ENCODE measurements around the gene CSF1R.

Gene CSF1R

DNA sequence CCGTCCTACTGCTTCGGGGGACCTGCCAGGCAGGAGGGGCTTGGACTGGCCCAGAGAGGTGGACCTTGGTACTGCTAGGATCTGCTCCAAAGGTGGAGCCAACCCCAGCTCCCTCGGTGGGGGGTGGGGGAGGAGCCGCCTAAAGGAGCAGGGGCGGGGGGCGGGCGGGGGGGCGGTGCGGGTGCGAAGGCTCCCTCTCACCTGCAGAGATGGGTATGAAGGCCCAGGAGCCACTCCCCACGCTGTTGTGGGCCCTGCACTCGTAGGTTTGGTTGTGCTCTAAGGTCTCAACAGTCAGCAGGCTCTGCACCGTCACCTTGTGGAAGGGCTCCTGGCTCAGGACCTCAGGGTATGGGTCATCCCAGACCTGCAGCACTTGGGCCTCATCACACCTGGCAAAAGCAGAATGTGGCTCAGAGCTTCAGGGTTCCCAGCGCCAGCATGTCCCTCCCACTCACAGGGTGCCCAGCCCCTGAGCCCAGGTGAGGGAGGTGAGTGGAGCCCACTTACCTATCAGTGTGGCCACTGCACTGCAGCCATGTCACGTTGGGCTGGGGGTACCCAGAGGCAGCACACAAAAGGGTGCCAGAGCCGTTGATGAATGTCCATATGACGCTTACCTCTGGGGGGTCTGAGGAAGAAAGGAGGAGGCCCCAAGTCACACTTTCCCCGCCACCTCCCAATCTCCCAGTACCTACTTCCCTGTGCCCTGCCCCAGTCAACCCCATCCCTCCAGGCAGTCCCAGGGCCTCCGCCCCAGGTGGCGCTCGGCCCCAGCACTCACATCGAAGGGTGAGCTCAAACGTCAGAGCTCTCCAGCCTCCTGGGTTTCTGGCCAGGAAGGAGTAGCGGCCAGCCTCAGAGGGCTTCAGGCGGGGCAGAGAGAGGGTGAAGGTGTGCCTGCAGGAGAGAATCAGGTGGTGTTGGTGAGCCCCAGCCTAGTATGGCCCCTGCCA, 16.4 kb downstream of the CSF1R start:
- no peak for DNase-seq (ENCODE audit: low read depth)
- no peak overlapping the region for H3K4me3 ChIP-seq (replicated peaks; ENCODE audit: low read depth, low read length)
- TF ChIP-seq, protein P1, sequence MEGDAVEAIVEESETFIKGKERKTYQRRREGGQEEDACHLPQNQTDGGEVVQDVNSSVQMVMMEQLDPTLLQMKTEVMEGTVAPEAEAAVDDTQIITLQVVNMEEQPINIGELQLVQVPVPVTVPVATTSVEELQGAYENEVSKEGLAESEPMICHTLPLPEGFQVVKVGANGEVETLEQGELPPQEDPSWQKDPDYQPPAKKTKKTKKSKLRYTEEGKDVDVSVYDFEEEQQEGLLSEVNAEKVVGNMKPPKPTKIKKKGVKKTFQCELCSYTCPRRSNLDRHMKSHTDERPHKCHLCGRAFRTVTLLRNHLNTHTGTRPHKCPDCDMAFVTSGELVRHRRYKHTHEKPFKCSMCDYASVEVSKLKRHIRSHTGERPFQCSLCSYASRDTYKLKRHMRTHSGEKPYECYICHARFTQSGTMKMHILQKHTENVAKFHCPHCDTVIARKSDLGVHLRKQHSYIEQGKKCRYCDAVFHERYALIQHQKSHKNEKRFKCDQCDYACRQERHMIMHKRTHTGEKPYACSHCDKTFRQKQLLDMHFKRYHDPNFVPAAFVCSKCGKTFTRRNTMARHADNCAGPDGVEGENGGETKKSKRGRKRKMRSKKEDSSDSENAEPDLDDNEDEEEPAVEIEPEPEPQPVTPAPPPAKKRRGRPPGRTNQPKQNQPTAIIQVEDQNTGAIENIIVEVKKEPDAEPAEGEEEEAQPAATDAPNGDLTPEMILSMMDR (IDR thresholded peaks at IDR 0.05; ENCODE audit: low read length, missing control alignments), result no peak

DNA sequence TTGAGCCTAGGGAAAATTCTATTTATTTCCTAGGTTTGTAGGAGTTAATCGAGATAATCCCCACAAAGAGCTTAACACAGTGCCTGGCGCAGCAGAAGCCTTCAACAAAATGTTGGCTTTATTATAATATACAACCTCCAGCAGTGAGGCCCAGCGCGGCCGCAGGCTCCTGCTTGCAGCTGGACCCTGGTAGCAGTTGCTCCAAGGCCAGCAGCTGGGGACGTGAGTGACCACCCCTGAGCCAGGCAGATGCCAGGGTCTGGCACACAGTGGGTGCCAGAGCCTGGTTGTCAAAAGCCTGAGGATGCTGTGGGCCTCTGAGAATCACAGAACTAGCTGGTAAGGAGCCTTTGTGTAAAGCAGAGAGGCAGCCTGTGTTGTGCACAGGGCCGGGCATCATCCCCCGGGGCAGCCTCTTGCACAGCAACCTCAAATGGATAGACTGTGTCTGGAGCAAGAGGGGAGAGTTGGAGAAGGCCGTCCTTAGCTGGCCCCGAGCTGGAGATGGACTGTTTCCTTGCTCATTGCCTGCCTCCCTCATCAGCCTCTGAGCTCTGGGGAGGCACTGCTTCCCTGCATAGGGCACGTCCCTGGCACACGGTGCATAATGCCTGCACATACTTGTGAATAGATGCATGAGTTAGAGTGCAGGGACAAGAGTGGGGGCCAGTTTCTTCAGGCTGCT, 17.3 kb downstream of the CSF1R start:
- TF ChIP-seq, protein P1 (IDR thresholded peaks at IDR 0.05; ENCODE audit: low read length, missing control alignments), result no peak

DNA sequence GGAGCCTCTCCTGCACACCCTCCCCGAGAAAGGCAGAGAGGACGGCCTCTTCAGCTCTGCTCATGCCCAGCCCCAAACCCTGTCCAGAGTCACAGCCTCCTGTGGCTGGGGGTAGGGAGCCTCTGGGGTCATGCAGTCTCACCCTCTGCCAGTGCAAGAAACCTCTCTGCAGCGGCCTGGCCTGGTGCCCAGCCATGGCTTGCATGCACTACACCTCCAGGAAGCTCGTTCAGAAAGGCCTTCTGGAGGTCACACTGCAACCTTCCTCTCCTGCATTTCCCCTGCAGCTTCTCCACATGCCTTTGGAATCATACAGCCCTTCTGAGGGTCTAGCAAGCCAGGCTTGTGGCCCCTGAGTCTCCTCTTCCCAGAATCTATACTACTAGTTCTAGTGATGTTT, 17.9 kb downstream of the CSF1R start:
- no peak overlapping the region for H3K4me3 ChIP-seq (replicated peaks; ENCODE audit: low read depth, low read length)
- peak; percentile 34 for DNase-seq (ENCODE audit: low read depth)
- TF ChIP-seq, protein P1 (IDR thresholded peaks at IDR 0.05; ENCODE audit: low read length, missing control alignments), result no peak

More for the DNA sequence above, 17.3 kb downstream of the CSF1R start:
- no peak for DNase-seq (ENCODE audit: low read depth)
- H3K4me3 ChIP-seq (replicated peaks; ENCODE audit: low read depth, low read length), result no peak overlapping the region

DNA sequence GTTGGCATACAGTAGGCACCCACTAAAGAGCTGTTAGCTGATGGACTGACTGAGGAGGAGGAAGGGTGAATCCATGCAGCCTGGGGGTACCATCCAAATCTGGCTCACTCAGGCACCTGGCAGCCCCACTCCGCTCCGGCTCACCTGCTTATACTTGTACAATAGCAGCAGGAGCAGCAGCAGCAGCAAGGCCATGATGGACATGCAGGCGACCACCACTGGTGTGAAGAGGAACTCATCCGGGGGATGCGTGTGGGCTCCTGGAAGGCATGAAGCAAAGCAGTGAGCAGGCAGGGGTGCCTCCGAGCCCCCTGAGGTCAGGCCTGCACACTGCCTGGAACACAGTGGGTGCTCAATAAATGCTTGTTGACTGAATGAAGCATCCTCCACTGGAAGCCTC, 18.3 kb downstream of the CSF1R start:
- DNase-seq (ENCODE audit: low read depth), result no peak
- TF ChIP-seq, protein P1 (IDR thresholded peaks at IDR 0.05; ENCODE audit: low read length, missing control alignments), result no peak
- no peak overlapping the region for H3K4me3 ChIP-seq (replicated peaks; ENCODE audit: low read depth, low read length)

- no peak overlapping the region for H3K4me3 ChIP-seq (replicated peaks; ENCODE audit: low read depth, low read length)
- TF ChIP-seq, protein P1 (IDR thresholded peaks at IDR 0.05; ENCODE audit: low read length, missing control alignments), result no peak
- DNase-seq (ENCODE audit: low read depth), result no peak
These were observed 18.9 kb downstream of the CSF1R start for GRCh38 chr5:150067405-150067960.

- peak; percentile 65 for DNase-seq (ENCODE audit: low read depth)
- H3K4me3 ChIP-seq (replicated peaks; ENCODE audit: low read depth, low read length), result no peak overlapping the region
- TF ChIP-seq, protein P1 (IDR thresholded peaks at IDR 0.05; ENCODE audit: low read length, missing control alignments), result no peak
These were observed 19.4 kb downstream of the CSF1R start for GRCh38 chr5:150066901-150067396.

Measured in fibroblast of pulmonary artery (primary cell).